Measurements from ENCODE around the gene ATP6AP1.

ATP6AP1 gene

GRCh38 chrX:154430916-154431315 is 2.4 kb downstream of the ATP6AP1 start:
- TF ChIP-seq CTCF (IDR thresholded peaks at IDR 0.05; ENCODE audit: insufficient read depth, low read length, missing control alignments), result no peak
- ChIA-PET CTCF (interaction anchor here (1.2 kb wide), 1 partner anchor 21 kb away, joined by 3 read pairs; no protein-coding TSS in a partner anchor), POLR2A (interaction anchor here (0.5 to 1.2 kb wide), 2 partner anchors 17 to 60 kb away, joined by 3 to 4 read pairs; partner anchors contain the start of gene SLC10A3)
- no peak overlapping the region for H3K4me3 ChIP-seq (ENCODE audit: low read depth, low read length)
- no peak for DNase-seq (ENCODE audit: low read depth, low spot score)

GRCh38 chrX:154431341-154431740 is 2.9 kb downstream of the ATP6AP1 start:
- DNase-seq (ENCODE audit: low read depth, low spot score), result no peak
- CTCF ChIA-PET, result interaction anchor here (1.2 kb wide), 1 partner anchor 21 kb away, joined by 3 read pairs; no protein-coding TSS in a partner anchor
- TF ChIP-seq CTCF (IDR thresholded peaks at IDR 0.05; ENCODE audit: insufficient read depth, low read length, missing control alignments), result no peak
- POLR2A ChIA-PET, result interaction anchor here (0.5 to 1.2 kb wide), 2 partner anchors 16 to 59 kb away, joined by 3 to 4 read pairs; partner anchors contain the start of gene SLC10A3
- no peak overlapping the region for H3K4me3 ChIP-seq (ENCODE audit: low read depth, low read length)

- no peak for DNase-seq (ENCODE audit: low read depth, low spot score)
- POLR2A ChIA-PET, result no interaction called here
- CTCF ChIA-PET, result no interaction called here
- H3K4me3 ChIP-seq (ENCODE audit: low read depth, low read length), result no peak overlapping the region
- no peak for TF ChIP-seq CTCF (IDR thresholded peaks at IDR 0.05; ENCODE audit: insufficient read depth, low read length, missing control alignments)
These were observed 3.7 kb downstream of the ATP6AP1 start for GRCh38 chrX:154432210-154432609.

- no peak overlapping the region for H3K4me3 ChIP-seq (ENCODE audit: low read depth, low read length)
- ChIA-PET CTCF (no interaction called here), POLR2A (no interaction called here)
- DNase-seq (ENCODE audit: low read depth, low spot score), result no peak
- no peak for TF ChIP-seq CTCF (IDR thresholded peaks at IDR 0.05; ENCODE audit: insufficient read depth, low read length, missing control alignments)
These were observed 5.1 kb downstream of the ATP6AP1 start for GRCh38 chrX:154433605-154434004.

- POLR2A ChIA-PET, result no interaction called here
- DNase-seq (ENCODE audit: low read depth, low spot score), result no peak
These were observed 6.1 kb downstream of the ATP6AP1 start for GRCh38 chrX:154434394-154435168.

More at GRCh38 chrX:154434394-154435168, 6.1 kb downstream of the ATP6AP1 start:
- TF ChIP-seq CTCF (IDR thresholded peaks at IDR 0.05; ENCODE audit: insufficient read depth, low read length, missing control alignments), result no peak
- H3K4me3 ChIP-seq (ENCODE audit: low read depth, low read length), result no peak overlapping the region
- CTCF ChIA-PET, result no interaction called here
